Measurements from ENCODE around the gene ATP6V0B. TPM values are rescaled to one million over a fixed set of nuclear protein-coding genes. Genes with fewer than 3 reads are reported as not detected.
A peak's percentile ranks its signal among the peaks of the same experiment; 100 is the strongest.

The ATP6V0B gene
- total RNA-seq, 4 donors from 2014 or later: 87.5 to 218 (median 122) TPM

DNA sequence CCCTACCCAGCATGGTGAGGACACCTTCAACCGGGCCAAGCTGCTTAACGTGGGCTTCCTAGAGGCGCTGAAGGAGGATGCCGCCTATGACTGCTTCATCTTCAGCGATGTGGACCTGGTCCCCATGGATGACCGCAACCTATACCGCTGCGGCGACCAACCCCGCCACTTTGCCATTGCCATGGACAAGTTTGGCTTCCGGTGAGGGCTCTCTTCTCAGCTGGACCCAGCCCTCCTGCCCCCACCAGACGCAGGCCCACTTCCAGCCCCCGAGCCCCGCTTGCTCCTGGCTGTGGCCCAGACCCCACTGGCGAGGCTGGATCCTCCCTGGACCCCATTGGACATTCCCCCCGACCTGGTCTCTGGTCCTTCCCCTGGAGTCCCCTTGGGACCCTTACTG is 10.1 kb downstream of the ATP6V0B start:
- H3K27ac ChIP-seq: no peak overlapping the region
- DNase-seq: no peak
- TF ChIP-seq, protein P1, sequence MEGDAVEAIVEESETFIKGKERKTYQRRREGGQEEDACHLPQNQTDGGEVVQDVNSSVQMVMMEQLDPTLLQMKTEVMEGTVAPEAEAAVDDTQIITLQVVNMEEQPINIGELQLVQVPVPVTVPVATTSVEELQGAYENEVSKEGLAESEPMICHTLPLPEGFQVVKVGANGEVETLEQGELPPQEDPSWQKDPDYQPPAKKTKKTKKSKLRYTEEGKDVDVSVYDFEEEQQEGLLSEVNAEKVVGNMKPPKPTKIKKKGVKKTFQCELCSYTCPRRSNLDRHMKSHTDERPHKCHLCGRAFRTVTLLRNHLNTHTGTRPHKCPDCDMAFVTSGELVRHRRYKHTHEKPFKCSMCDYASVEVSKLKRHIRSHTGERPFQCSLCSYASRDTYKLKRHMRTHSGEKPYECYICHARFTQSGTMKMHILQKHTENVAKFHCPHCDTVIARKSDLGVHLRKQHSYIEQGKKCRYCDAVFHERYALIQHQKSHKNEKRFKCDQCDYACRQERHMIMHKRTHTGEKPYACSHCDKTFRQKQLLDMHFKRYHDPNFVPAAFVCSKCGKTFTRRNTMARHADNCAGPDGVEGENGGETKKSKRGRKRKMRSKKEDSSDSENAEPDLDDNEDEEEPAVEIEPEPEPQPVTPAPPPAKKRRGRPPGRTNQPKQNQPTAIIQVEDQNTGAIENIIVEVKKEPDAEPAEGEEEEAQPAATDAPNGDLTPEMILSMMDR (IDR thresholded peaks at IDR 0.05): no peak
- TF ChIP-seq POLR2A (IDR thresholded peaks at IDR 0.05): no peak
- no peaks in the 10 kb centered on the region for H3K36me3 ChIP-seq
- H3K4me3 ChIP-seq: no peak overlapping the region
- H3K9me3 ChIP-seq: no peaks in the 10 kb centered on the region
- no peaks in the 10 kb centered on the region for H3K27me3 ChIP-seq
- H3K4me1 ChIP-seq: peaks cover 0 to 15% (median 3%) of the 10 kb centered on the region in 4 donors

DNA sequence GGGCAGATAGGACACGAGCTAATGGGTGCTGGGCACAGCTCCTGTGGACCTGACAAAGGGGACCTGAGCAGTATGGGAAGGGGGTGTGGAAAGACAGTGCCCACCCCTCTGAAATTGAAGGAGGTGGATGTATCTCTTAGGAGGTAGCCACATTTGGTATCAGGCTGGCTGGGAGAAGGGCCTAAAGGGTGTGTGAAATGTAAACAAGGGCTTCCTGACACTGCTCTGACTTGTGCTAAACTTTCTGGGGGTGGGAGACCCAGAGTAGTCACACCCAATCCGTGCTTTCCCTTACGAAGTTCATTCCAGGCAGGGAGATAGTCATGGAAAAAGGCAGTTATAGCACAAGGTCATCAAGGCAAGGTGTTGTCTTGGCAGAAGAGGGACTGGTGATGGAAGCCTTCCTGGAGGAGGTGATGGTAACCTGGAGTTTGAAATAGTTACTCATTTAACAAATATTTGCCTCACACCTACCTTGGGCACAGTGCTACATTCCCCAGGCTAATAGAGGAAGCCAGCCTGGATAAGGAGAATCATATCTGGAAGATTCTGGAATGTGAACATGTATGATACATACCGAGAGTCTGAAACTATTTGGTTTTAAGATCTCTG is 11.3 kb downstream of the ATP6V0B start:
- no peaks in the 10 kb centered on the region for H3K27me3 ChIP-seq
- TF ChIP-seq, protein P1 (IDR thresholded peaks at IDR 0.05): no peak
- TF ChIP-seq POLR2A (IDR thresholded peaks at IDR 0.05): no peak
- H3K4me1 ChIP-seq: peaks cover 0 to 12% (median 0%) of the 10 kb centered on the region in 4 donors
- no peak overlapping the region for H3K27ac ChIP-seq
- no peaks in the 10 kb centered on the region for H3K9me3 ChIP-seq
- no peak for DNase-seq
- H3K36me3 ChIP-seq: no peaks in the 10 kb centered on the region
- no peak overlapping the region for H3K4me3 ChIP-seq

DNA sequence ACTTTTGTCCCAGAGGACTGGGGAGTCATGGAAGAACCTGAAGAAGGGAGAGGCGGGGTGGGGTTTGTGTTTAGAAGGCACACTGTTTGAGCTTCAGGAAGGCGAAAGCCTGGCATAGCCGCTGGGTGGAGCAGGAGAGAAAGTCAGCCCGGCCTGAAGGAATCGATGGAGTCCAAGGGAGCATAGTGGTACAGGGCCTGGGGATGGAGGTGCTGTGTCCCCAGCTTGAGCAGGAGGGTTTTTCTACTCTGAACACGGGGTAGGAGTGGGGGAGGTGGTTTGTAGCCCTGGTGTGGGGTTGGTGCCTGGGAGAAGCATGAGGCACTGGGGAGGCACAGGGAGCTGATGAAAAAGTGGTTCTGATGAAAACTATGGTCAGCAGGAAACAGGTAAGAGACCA is 12.0 kb downstream of the ATP6V0B start:
- Histone ChIP-seq H3K4me3 (no peak overlapping the region), H3K27me3 (no peaks in the 10 kb centered on the region), H3K36me3 (no peaks in the 10 kb centered on the region), H3K4me1 (peaks cover 0 to 8% (median 0%) of the 10 kb centered on the region in 4 donors), H3K9me3 (no peaks in the 10 kb centered on the region), H3K27ac (no peak overlapping the region)
- DNase-seq: no peak
- no peak for TF ChIP-seq POLR2A (IDR thresholded peaks at IDR 0.05)
- TF ChIP-seq, protein P1 (IDR thresholded peaks at IDR 0.05): peak in 3 of 6 experiments; percentile 20 to 32 (median 21)

DNA sequence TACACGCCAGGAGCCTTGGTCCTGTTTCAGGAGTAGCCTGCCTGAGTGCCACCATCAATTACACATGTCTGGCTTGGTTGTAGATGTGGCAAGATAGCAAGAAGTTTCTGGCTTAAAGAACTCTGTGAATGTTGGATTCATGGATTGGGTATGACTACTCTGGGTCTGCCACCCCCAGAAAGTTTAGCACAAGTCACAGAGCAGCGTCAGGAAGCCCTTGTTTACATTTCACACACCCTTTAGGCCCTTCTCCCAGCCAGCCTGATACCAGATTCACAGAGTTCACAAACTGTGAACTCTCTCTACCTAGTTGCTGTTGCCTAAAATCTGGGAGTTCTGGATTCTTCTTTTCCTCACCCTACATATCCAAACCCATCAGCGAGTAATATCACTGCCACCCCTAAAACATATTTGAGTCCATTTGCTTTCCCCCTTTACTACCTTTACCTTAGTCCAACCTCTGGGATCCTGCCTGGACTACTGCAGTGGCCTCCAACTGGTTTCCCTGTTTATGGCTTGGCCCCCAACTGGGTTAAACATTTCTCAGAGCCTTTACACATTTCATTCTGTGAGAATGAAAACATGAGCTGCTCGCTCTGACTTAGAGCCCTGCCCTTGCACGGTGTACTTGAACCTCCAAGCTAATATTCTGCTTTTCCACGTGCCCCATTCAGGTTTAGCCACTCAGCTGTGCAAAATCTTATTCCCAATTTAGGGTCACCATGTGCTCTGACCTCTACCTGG is 12.6 kb downstream of the ATP6V0B start:
- Histone ChIP-seq H3K27ac (no peak overlapping the region), H3K9me3 (no peaks in the 10 kb centered on the region), H3K4me1 (peaks cover 0 to 14% (median 3%) of the 10 kb centered on the region in 4 donors), H3K36me3 (no peaks in the 10 kb centered on the region), H3K27me3 (no peaks in the 10 kb centered on the region), H3K4me3 (no peak overlapping the region)
- no peak for DNase-seq
- TF ChIP-seq, protein P1 (IDR thresholded peaks at IDR 0.05): no peak
- no peak for TF ChIP-seq POLR2A (IDR thresholded peaks at IDR 0.05)

DNA sequence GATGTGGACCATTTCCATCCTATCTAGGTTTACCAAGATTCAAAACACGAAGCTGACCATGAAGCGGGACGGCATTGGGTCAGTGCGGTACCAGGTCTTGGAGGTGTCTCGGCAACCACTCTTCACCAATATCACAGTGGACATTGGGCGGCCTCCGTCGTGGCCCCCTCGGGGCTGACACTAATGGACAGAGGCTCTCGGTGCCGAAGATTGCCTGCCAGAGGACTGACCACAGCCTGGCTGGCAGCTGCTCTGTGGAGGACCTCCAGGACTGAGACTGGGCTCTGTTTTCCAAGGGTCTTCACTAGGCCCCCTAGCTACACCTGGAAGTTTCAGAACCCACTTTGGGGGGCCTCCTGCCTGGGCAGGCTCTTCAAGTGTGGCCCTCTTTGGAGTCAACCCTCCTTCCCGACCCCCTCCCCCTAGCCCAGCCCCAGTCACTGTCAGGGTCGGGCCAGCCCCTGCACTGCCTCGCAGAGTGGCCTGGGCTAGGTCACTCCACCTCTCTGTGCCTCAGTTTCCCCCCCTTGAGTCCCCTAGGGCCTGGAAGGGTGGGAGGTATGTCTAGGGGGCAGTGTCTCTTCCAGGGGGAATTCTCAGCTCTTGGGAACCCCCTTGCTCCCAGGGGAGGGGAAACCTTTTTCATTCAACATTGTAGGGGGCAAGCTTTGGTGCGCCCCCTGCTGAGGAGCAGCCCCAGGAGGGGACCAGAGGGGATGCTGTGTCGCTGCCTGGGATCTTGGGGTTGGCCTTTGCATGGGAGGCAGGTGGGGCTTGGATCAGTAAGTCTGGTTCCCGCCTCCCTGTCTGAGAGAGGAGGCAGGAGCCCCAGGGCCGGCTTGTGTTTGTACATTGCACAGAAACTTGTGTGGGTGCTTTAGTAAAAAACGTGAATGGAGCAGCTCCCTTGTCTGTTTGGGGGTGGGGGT is 15.8 kb downstream of the ATP6V0B start:
- no peak for DNase-seq
- H3K27ac ChIP-seq: peak overlapping the region; percentile 61 to 82 (median 77)
- H3K4me1 ChIP-seq: peaks cover 0 to 17% (median 4%) of the 10 kb centered on the region in 4 donors
- no peaks in the 10 kb centered on the region for H3K27me3 ChIP-seq
- H3K36me3 ChIP-seq: no peaks in the 10 kb centered on the region
- H3K9me3 ChIP-seq: no peaks in the 10 kb centered on the region
- peak overlapping the region; percentile 52 to 81 (median 60) for H3K4me3 ChIP-seq
- TF ChIP-seq POLR2A (IDR thresholded peaks at IDR 0.05): no peak
- TF ChIP-seq, protein P1 (IDR thresholded peaks at IDR 0.05): no peak
